Activated CD4-positive, alpha-beta T cell treated with anti-CD3 and anti-CD28 coated beads for 36 hours (primary cell): ENCODE measurements around the gene TST. TPM values are rescaled to one million over a fixed set of nuclear protein-coding genes. Genes with fewer than 3 reads are reported as not detected.

Source experiments
- ATAC-seq: fragments of 200-7000 bp; cut with Tn5 transposase; one replicate; pipeline ENCODE4 v1.10.0; 2021; ENCODE audit warnings: mild to moderate bottlenecking, moderate library complexity
- CTCF ChIA-PET: fragments of 350-600 bp; sonication (Branson Sonifier 250); formaldehyde crosslinking; loops from one replicate; lab custom pipeline; 2021; ENCODE audit warnings: antibody characterized with exemption; lab: Charles Lee
- POLR2A ChIA-PET: fragments of 350-600 bp; sonication (Branson Sonifier 250); formaldehyde crosslinking; loops from one replicate; lab custom pipeline; 2021; ENCODE audit warnings: antibody characterized with exemption, inconsistent platforms; lab: Charles Lee
- DNase-seq: peaks from one replicate; pipeline ENCODE4 v3.0.0-alpha.2; 2020
- H3K27ac Mint-ChIP-seq: one replicate; pipeline ENCODE4 v1.8.0; 2021; ENCODE audit warnings: mixed read lengths
- H3K27me3 Mint-ChIP-seq: one replicate; pipeline ENCODE4 v1.8.0; 2021; ENCODE audit warnings: mixed read lengths
- H3K36me3 Mint-ChIP-seq: one replicate; pipeline ENCODE4 v1.8.0; 2021; ENCODE audit warnings: low read depth, mixed read lengths
- H3K4me1 Mint-ChIP-seq: one replicate; pipeline ENCODE4 v1.8.0; 2021; ENCODE audit warnings: mixed read lengths
- H3K4me3 Mint-ChIP-seq: one replicate; pipeline ENCODE4 v1.8.0; 2021; ENCODE audit warnings: mild to moderate bottlenecking, moderate library complexity, mixed read lengths
- H3K9me3 Mint-ChIP-seq: one replicate; pipeline ENCODE4 v1.8.0; 2021; ENCODE audit warnings: low read depth, mixed read lengths
- intact Hi-C, 2 experiments: fragments of 100-400 bp; cut with DNase I in 1 of 2; cut with micrococcal nuclease in 1 of 2; formaldehyde crosslinking; loops; one replicate each; pipeline versions ENCODE4 v1.14.2 to v1.15.1; 2022 to 2024; cut with DNase I, micrococcal nuclease
- total RNA-seq, 2 experiments: library from RNA; stranded (reverse); gene quantifications; one replicate each; pipeline ENCODE4 v1.2.3, GENCODE V29; 2021

TST gene
- 1 to 10 TPM; 1.8 to 2.1 TPM for total RNA-seq

- POLR2A ChIA-PET: interaction anchor here (0.6 kb wide), 1 partner anchor 43 kb away, joined by 3 read pairs; no protein-coding TSS in a partner anchor
- DNase-seq: peak; percentile 60
- H3K9me3 Mint-ChIP-seq: no peaks in the 10 kb centered on the region
- peak; percentile 74 for ATAC-seq
- no peaks in the 10 kb centered on the region for H3K36me3 Mint-ChIP-seq
- H3K27me3 Mint-ChIP-seq: peaks cover 13% of the 10 kb centered on the region
- peaks cover 4% of the 10 kb centered on the region for H3K4me1 Mint-ChIP-seq
- intact Hi-C loops: loop anchor here in 1 of 2 experiments (1.0 kb wide), 1 partner anchor 180 kb away; no protein-coding TSS in a partner anchor
- CTCF ChIA-PET: interaction anchor here (0.6 to 4.0 kb wide), 16 partner anchors 10 to 713 kb away, joined by 3 to 27 read pairs (median 3); no protein-coding TSS in a partner anchor
- H3K4me3 Mint-ChIP-seq: peak within 1 kb of the TSS; percentile 78
- H3K27ac Mint-ChIP-seq: peak within 1 kb of the TSS; percentile 52
These were observed at the start of gene TST, which contains the start of gene MPST for GRCh38 chr22:37019309-37020191. TST (minus strand) TSS chr22:37019447; CDS start chr22:37018732, 715 bp downstream. MPST (plus strand) TSS chr22:37019742; CDS start chr22:37019837, 95 bp downstream.

- H3K4me3 Mint-ChIP-seq: no peak overlapping the region
- DNase-seq (peak; percentile 34), ATAC-seq (no peak)
- H3K27ac Mint-ChIP-seq: no peak overlapping the region
- intact Hi-C loops: no loop called here
- H3K27me3 Mint-ChIP-seq: peaks cover 20% of the 10 kb centered on the region
- CTCF ChIA-PET: no interaction called here
- no peaks in the 10 kb centered on the region for H3K4me1 Mint-ChIP-seq
- POLR2A ChIA-PET: no interaction called here
- H3K9me3 Mint-ChIP-seq: no peaks in the 10 kb centered on the region
- H3K36me3 Mint-ChIP-seq: peaks cover 11% of the 10 kb centered on the region
These were observed 49.6 kb upstream of the TST start for GRCh38 chr22:37068859-37069258.

- H3K9me3 Mint-ChIP-seq: no peaks in the 10 kb centered on the region
These were observed 48.2 kb upstream of the TST start for GRCh38 chr22:37067428-37067827.

GRCh38 chr22:37065961-37066360 lies 46.7 kb upstream of the TST start:
- no peak for DNase-seq
- ATAC-seq: no peak
- Mint-ChIP-seq H3K9me3 (no peaks in the 10 kb centered on the region), H3K36me3 (peaks cover 17% of the 10 kb centered on the region), H3K4me3 (no peak overlapping the region), H3K4me1 (peaks cover 21% of the 10 kb centered on the region), H3K27me3 (peaks cover 20% of the 10 kb centered on the region), H3K27ac (no peak overlapping the region)
- CTCF ChIA-PET: interaction anchor here (0.6 to 0.9 kb wide), 2 partner anchors 12 to 44 kb away, joined by 3 read pairs; no protein-coding TSS in a partner anchor
- POLR2A ChIA-PET: no interaction called here
- intact Hi-C loops: no loop called here

More at GRCh38 chr22:37067428-37067827, 48.2 kb upstream of the TST start:
- intact Hi-C loops: no loop called here
- ATAC-seq (no peak), DNase-seq (no peak)
- ChIA-PET POLR2A (no interaction called here), CTCF (no interaction called here)
- Mint-ChIP-seq H3K4me1 (peaks cover 6% of the 10 kb centered on the region), H3K27me3 (peaks cover 20% of the 10 kb centered on the region), H3K36me3 (peaks cover 11% of the 10 kb centered on the region), H3K4me3 (no peak overlapping the region), H3K27ac (no peak overlapping the region)

GRCh38 chr22:37065180-37065579 lies 45.9 kb upstream of the TST start:
- Mint-ChIP-seq H3K36me3 (peaks cover 24% of the 10 kb centered on the region), H3K27ac (no peak overlapping the region), H3K9me3 (no peaks in the 10 kb centered on the region), H3K27me3 (peaks cover 17% of the 10 kb centered on the region), H3K4me3 (no peak overlapping the region), H3K4me1 (peaks cover 28% of the 10 kb centered on the region)
- CTCF ChIA-PET: interaction anchor here (0.6 to 1.0 kb wide), 2 partner anchors 16 to 135 kb away, joined by 3 read pairs; no protein-coding TSS in a partner anchor
- intact Hi-C loops: no loop called here
- POLR2A ChIA-PET: no interaction called here
- ATAC-seq: no peak
- DNase-seq: no peak

- DNase-seq: no peak
- intact Hi-C loops: no loop called here
- Mint-ChIP-seq H3K36me3 (peaks cover 21% of the 10 kb centered on the region), H3K4me1 (peaks cover 34% of the 10 kb centered on the region), H3K27me3 (peaks cover 11% of the 10 kb centered on the region), H3K4me3 (no peak overlapping the region), H3K9me3 (no peaks in the 10 kb centered on the region), H3K27ac (no peak overlapping the region)
- ATAC-seq: no peak
- ChIA-PET POLR2A (interaction anchor here (1.2 kb wide), 1 partner anchor 13 kb away, joined by 3 read pairs; the partner anchor contains the start of gene KCTD17), CTCF (interaction anchor here (1.0 to 1.1 kb wide), 2 partner anchors 136 to 165 kb away, joined by 3 to 4 read pairs; no protein-coding TSS in a partner anchor)
These were observed 45.3 kb upstream of the TST start for GRCh38 chr22:37064553-37064952.

- peaks cover 25% of the 10 kb centered on the region for H3K36me3 Mint-ChIP-seq
- H3K4me3 Mint-ChIP-seq: no peak overlapping the region
- H3K4me1 Mint-ChIP-seq: peaks cover 34% of the 10 kb centered on the region
- intact Hi-C loops: no loop called here
- ATAC-seq (no peak), DNase-seq (peak; percentile 44)
- H3K27ac Mint-ChIP-seq: no peak overlapping the region
- H3K27me3 Mint-ChIP-seq: peaks cover 9% of the 10 kb centered on the region
- no peaks in the 10 kb centered on the region for H3K9me3 Mint-ChIP-seq
- POLR2A ChIA-PET: interaction anchor here (1.2 kb wide), 2 partner anchors 12 to 59 kb away, joined by 3 read pairs; partner anchors contain the start of gene KCTD17
- CTCF ChIA-PET: interaction anchor here (1.1 kb wide), 1 partner anchor 166 kb away, joined by 4 read pairs; no protein-coding TSS in a partner anchor
These were observed 44.5 kb upstream of the TST start for GRCh38 chr22:37063431-37064420.

GRCh38 chr22:37062702-37063381 lies 43.6 kb upstream of the TST start:
- intact Hi-C loops: no loop called here
- POLR2A ChIA-PET: interaction anchor here (1.2 kb wide), 1 partner anchor 59 kb away, joined by 3 read pairs; no protein-coding TSS in a partner anchor
- Mint-ChIP-seq H3K27me3 (peaks cover 4% of the 10 kb centered on the region), H3K9me3 (no peaks in the 10 kb centered on the region), H3K36me3 (peaks cover 27% of the 10 kb centered on the region), H3K4me1 (peaks cover 34% of the 10 kb centered on the region), H3K4me3 (no peak overlapping the region), H3K27ac (no peak overlapping the region)
- no peak for ATAC-seq
- CTCF ChIA-PET: no interaction called here
- no peak for DNase-seq

- Mint-ChIP-seq H3K36me3 (peaks cover 31% of the 10 kb centered on the region), H3K27me3 (no peaks in the 10 kb centered on the region), H3K4me1 (peaks cover 34% of the 10 kb centered on the region), H3K9me3 (no peaks in the 10 kb centered on the region), H3K4me3 (no peak overlapping the region), H3K27ac (peak overlapping the region; percentile 5)
- CTCF ChIA-PET: interaction anchor here (1.0 kb wide), 1 partner anchor 135 kb away, joined by 4 read pairs; no protein-coding TSS in a partner anchor
- intact Hi-C loops: no loop called here
- DNase-seq (peak; percentile 59), ATAC-seq (no peak)
- POLR2A ChIA-PET: interaction anchor here (1.2 kb wide), 1 partner anchor 60 kb away, joined by 3 read pairs; no protein-coding TSS in a partner anchor
These were observed 43.1 kb upstream of the TST start for GRCh38 chr22:37062376-37062675.
